SK-N-SH (cell line): ENCODE measurements around the gene RD3L. TPM values are rescaled to one million over a fixed set of nuclear protein-coding genes. Genes with fewer than 3 reads are reported as not detected.

Experiments
- CTCF ChIA-PET: fragments of 300-600, 350-600 bp; formaldehyde crosslinking; extraction: SDS; loops from one replicate; lab custom pipeline; 2021; lab: Yijun Ruan, JAX
- POLR2A ChIA-PET: fragments of 350-600 bp; sonication (Branson Sonifier 250); formaldehyde crosslinking; extraction: SDS; loops from one replicate; lab custom pipeline; 2020; ENCODE audit warnings: antibody characterized with exemption, inconsistent platforms; lab: Yijun Ruan, JAX
- DNase-seq: peaks from one replicate; pipeline ENCODE4 v3.0.0; 2012
- H2AFZ ChIP-seq: fragments of 200-600 bp; sonication (generic); 2 replicates; pipeline ENCODE4 v1.8.1; 2016; ENCODE audit warnings: antibody characterized with exemption, mild to moderate bottlenecking, low read depth
- H3F3A ChIP-seq: fragments of 200-600 bp; sonication (generic); replicated peaks from 2 replicates; pipeline ENCODE3; 2016; ENCODE audit warnings: antibody characterized with exemption, mild to moderate bottlenecking; ENCODE audit not compliant: insufficient read depth
- H3K27ac ChIP-seq, 2 experiments: fragments of 200-500 bp in 1 of 2; fragments of 200-600 bp in 1 of 2; sonication (Bioruptor generic) in 1 of 2; sonication (generic), shearing (Covaris generic) in 1 of 2; 2 replicates each; pipeline versions ENCODE4 v1.5.1 to v1.6.1; 2014 to 2016; ENCODE audit warnings: low read depth in 2 of 2, inconsistent platforms in 1 of 2, low read length in 1 of 2, mild to moderate bottlenecking in 1 of 2, mixed read lengths in 1 of 2
- H3K27me3 ChIP-seq: fragments of 200-600 bp; sonication (generic), shearing (Covaris generic); 2 replicates; pipeline ENCODE4 v1.6.1; 2016; ENCODE audit warnings: mixed run types; ENCODE audit not compliant: insufficient read depth
- H3K36me3 ChIP-seq, 2 experiments: fragments of 200-500 bp in 1 of 2; fragments of 200-600 bp in 1 of 2; sonication (Bioruptor generic) in 1 of 2; sonication (generic) in 1 of 2; replicated peaks in 1 of 2; 2 replicates each; pipeline versions ENCODE3 to v1.5.1; 2014 to 2016; ENCODE audit warnings: low read length in 1 of 2, mild to moderate bottlenecking in 1 of 2; ENCODE audit not compliant: insufficient read depth in 2 of 2, control insufficient read depth in 1 of 2
- H3K4me1 ChIP-seq, 2 experiments: fragments of 200-500 bp in 1 of 2; fragments of 200-600 bp in 1 of 2; sonication (Bioruptor generic) in 1 of 2; sonication (generic), shearing (Covaris generic) in 1 of 2; 2 replicates each; pipeline versions ENCODE4 v1.5.1 to v1.6.1; 2014 to 2016; ENCODE audit warnings: low read depth in 1 of 2, low read length in 1 of 2, mixed run types in 1 of 2; ENCODE audit not compliant: insufficient read depth in 2 of 2, control insufficient read depth in 1 of 2
- H3K4me2 ChIP-seq: fragments of 200-600 bp; sonication (generic), shearing (Covaris generic); 2 replicates; pipeline ENCODE4 v1.6.1; 2017; ENCODE audit warnings: mixed run types
- H3K4me3 ChIP-seq, 2 experiments: fragments of 200-500 bp in 1 of 2; fragments of 200-600 bp in 1 of 2; sonication (Bioruptor generic) in 1 of 2; sonication (generic), shearing (Covaris generic) in 1 of 2; 2 replicates each; pipeline versions ENCODE4 v1.5.1 to v1.8.1; 2014 to 2016; ENCODE audit warnings: low read depth in 2 of 2, inconsistent platforms in 1 of 2, low read length in 1 of 2, mild to moderate bottlenecking in 1 of 2, mixed read lengths in 1 of 2, moderate library complexity in 1 of 2
- H3K79me2 ChIP-seq: fragments of 200-600 bp; sonication (generic); 2 replicates; pipeline ENCODE4 v1.8.1; 2017; ENCODE audit warnings: mild to moderate bottlenecking; ENCODE audit not compliant: insufficient read depth
- H3K9ac ChIP-seq: fragments of 200-600 bp; sonication (generic); 2 replicates; pipeline ENCODE4 v1.6.1; 2017; ENCODE audit warnings: mixed run types
- H3K9me2 ChIP-seq: fragments of 200-600 bp; sonication (generic); 2 replicates; pipeline ENCODE4 v1.6.1; 2017; ENCODE audit warnings: mixed run types
- H3K9me3 ChIP-seq: fragments of 200-600 bp; sonication (generic); 2 replicates; pipeline ENCODE4 v1.6.1; 2017; ENCODE audit warnings: mixed run types, mild to moderate bottlenecking, moderate library complexity
- H4K20me1 ChIP-seq: fragments of 200-600 bp; sonication (generic); 2 replicates; pipeline ENCODE4 v1.6.1; 2017; ENCODE audit warnings: mild to moderate bottlenecking, mixed run types; ENCODE audit not compliant: insufficient read depth
- ELF1 ChIP-seq: IDR thresholded peaks from 2 replicates; pipeline ENCODE4 v1.4.0; 2012
- FOXM1 ChIP-seq: IDR thresholded peaks from 2 replicates; pipeline ENCODE4 v1.4.0; 2012; ENCODE audit warnings: low read depth, mild to moderate bottlenecking
- GABPA ChIP-seq: IDR thresholded peaks from 2 replicates; pipeline ENCODE4 v1.4.0; 2012; ENCODE audit warnings: low read depth, mild to moderate bottlenecking
- GATA2 ChIP-seq: sonication (generic); formaldehyde crosslinking; IDR thresholded peaks from 2 replicates; pipeline ENCODE4 v1.5.0; 2020; ENCODE audit warnings: mild to moderate bottlenecking, missing genetic modification reagents
- IRF3 ChIP-seq: fragments of 150-350 bp; IDR thresholded peaks from 2 replicates; pipeline ENCODE4 v1.6.1; 2016; ENCODE audit warnings: mild to moderate bottlenecking, low read depth, low read length
- JUND ChIP-seq: IDR thresholded peaks from 2 replicates; pipeline ENCODE4 v1.4.0; 2012
- MEF2A ChIP-seq: IDR thresholded peaks from 2 replicates; pipeline ENCODE4 v1.4.0; 2012; ENCODE audit warnings: low read depth, borderline replicate concordance
- MXI1 ChIP-seq: IDR thresholded peaks from 2 replicates; pipeline ENCODE4 v1.6.1; 2012; ENCODE audit warnings: mild to moderate bottlenecking, low read depth, low read length, improper control_type of control experiment
- NFIC ChIP-seq: IDR thresholded peaks from 2 replicates; pipeline ENCODE4 v1.4.0; 2012; ENCODE audit warnings: borderline replicate concordance
- NRF1 ChIP-seq: IDR thresholded peaks from 2 replicates; pipeline ENCODE4 v1.6.1; 2012; ENCODE audit warnings: low read depth, mild to moderate bottlenecking, low read length
- RAD21 ChIP-seq: IDR thresholded peaks from 2 replicates; pipeline ENCODE4 v1.6.1; 2012; ENCODE audit warnings: mild to moderate bottlenecking, low read length
- SMC3 ChIP-seq: IDR thresholded peaks from 2 replicates; pipeline ENCODE4 v1.6.1; 2012; ENCODE audit warnings: low read depth, low read length, improper control_type of control experiment
- USF2 ChIP-seq: fragments of 150-350 bp; IDR thresholded peaks from 2 replicates; pipeline ENCODE4 v1.6.1; 2017; ENCODE audit warnings: antibody characterized with exemption, low read length, low read depth, borderline replicate concordance
- YY1 ChIP-seq: IDR thresholded peaks from 2 replicates; pipeline ENCODE4 v1.4.0; 2012; ENCODE audit warnings: low read depth, mild to moderate bottlenecking
- WGBS: methylation state at CpG from one replicate; pipeline ENCODE4 v1.1.6; 2017; ENCODE audit warnings: low lambda C conversion rate; 5-methylcytosine and 5-hydroxymethylcytosine counted together
- polyA plus RNA-seq, 3 experiments: library from polyadenylated mRNA; depleted of rRNA; stranded (reverse); fragments of >200 nt; gene quantifications; 2 replicates each; pipeline ENCODE4 v1.2.3, GENCODE V29; 2012
- TF ChIP-seq, protein P1 (sequence below): IDR thresholded peaks from 2 replicates; pipeline ENCODE4 v1.4.0; 2012; ENCODE audit warnings: low read depth, borderline replicate concordance
- TF ChIP-seq, protein P2 (sequence below): IDR thresholded peaks from 2 replicates; pipeline ENCODE4 v1.4.0; 2012; ENCODE audit warnings: low read depth
- TF ChIP-seq, protein P3 (sequence below): fragments of 200-600 bp; sonication (generic); IDR thresholded peaks from 2 replicates; pipeline ENCODE4 v1.6.1; 2017; ENCODE audit warnings: antibody characterized with exemption, mild to moderate bottlenecking, moderate library complexity

RD3L gene
- polyA plus RNA-seq, 1 of the 3 experiments (the other 2 are of a cell fraction) = not detected

GRCh38 chr14:103932791-103933490 is 9.4 kb downstream of the RD3L start:
- ChIA-PET POLR2A (no interaction called here), CTCF (interaction anchor here (1.5 to 1.8 kb wide), 2 partner anchors 9 to 11 kb away, joined by 3 to 5 read pairs; no protein-coding TSS in a partner anchor)
- no peaks in the 10 kb centered on the region for H3K9me3 ChIP-seq
- H3K79me2 ChIP-seq = no peaks in the 10 kb centered on the region
- H3K4me3 ChIP-seq = no peak overlapping the region
- no peak overlapping the region for H2AFZ ChIP-seq
- H4K20me1 ChIP-seq = no peaks in the 10 kb centered on the region
- H3K4me1 ChIP-seq = no peaks in the 10 kb centered on the region
- no peaks in the 10 kb centered on the region for H3K36me3 ChIP-seq
- no peak overlapping the region for H3K4me2 ChIP-seq
- TF ChIP-seq NFIC (no peak), RAD21 (no peak), MXI1 (no peak), USF2 (no peak), IRF3 (no peak), NRF1 (no peak), GATA2 (CRISPR knock-in tag) (no peak), JUND (no peak), MEF2A (no peak), FOXM1 (no peak), YY1 (no peak)
- TF ChIP-seq, protein P1, sequence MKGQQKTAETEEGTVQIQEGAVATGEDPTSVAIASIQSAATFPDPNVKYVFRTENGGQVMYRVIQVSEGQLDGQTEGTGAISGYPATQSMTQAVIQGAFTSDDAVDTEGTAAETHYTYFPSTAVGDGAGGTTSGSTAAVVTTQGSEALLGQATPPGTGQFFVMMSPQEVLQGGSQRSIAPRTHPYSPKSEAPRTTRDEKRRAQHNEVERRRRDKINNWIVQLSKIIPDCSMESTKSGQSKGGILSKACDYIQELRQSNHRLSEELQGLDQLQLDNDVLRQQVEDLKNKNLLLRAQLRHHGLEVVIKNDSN = no peak
- TF ChIP-seq, protein P2, sequence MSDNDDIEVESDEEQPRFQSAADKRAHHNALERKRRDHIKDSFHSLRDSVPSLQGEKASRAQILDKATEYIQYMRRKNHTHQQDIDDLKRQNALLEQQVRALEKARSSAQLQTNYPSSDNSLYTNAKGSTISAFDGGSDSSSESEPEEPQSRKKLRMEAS = no peak
- TF ChIP-seq, all 33 proteins: peak for 0
- Histone ChIP-seq H3F3A (no peaks in the 10 kb centered on the region), H3K9ac (no peak overlapping the region), H3K9me2 (no peaks in the 10 kb centered on the region), H3K27ac (no peak overlapping the region), H3K27me3 (peaks cover 13% of the 10 kb centered on the region; the same call in 1 of the 2 replicates)
- DNase-seq = no peak
- 60% methylated on average over 11 of the region's 11 CpGs for WGBS

DNA sequence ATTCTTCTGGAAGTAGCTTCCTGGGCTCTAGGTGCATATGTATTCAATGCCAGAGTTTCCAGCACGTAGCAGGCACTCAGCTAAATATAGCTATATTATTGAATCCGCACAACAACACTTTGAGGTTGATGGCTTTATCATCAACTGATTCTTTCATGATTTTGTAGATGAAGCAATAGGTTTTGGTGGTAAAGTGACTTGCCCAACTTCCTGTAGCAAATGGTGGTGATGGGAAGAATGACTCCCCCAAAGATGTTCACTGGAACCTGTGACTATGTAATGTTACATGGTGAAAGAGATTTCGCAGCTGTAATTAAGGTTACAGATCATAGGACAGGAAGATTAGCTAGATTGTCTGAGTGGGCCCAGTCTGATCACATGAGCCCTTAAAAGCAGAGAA is 10.9 kb downstream of the RD3L start:
- H3K4me3 ChIP-seq = no peak overlapping the region
- DNase-seq = no peak
- H3K4me2 ChIP-seq = no peak overlapping the region
- H3K27ac ChIP-seq = no peak overlapping the region
- no peaks in the 10 kb centered on the region for H3K9me2 ChIP-seq
- H3K79me2 ChIP-seq = no peaks in the 10 kb centered on the region
- H4K20me1 ChIP-seq = no peaks in the 10 kb centered on the region
- no peaks in the 10 kb centered on the region for H3K27me3 ChIP-seq
- H3K9me3 ChIP-seq = no peaks in the 10 kb centered on the region
- ChIA-PET POLR2A (no interaction called here), CTCF (interaction anchor here (0.5 to 1.8 kb wide), 5 partner anchors 9 to 122 kb away, joined by 3 to 5 read pairs (median 3); no protein-coding TSS in a partner anchor)
- TF ChIP-seq GATA2 (CRISPR knock-in tag) = no peak
- TF ChIP-seq, protein P3, sequence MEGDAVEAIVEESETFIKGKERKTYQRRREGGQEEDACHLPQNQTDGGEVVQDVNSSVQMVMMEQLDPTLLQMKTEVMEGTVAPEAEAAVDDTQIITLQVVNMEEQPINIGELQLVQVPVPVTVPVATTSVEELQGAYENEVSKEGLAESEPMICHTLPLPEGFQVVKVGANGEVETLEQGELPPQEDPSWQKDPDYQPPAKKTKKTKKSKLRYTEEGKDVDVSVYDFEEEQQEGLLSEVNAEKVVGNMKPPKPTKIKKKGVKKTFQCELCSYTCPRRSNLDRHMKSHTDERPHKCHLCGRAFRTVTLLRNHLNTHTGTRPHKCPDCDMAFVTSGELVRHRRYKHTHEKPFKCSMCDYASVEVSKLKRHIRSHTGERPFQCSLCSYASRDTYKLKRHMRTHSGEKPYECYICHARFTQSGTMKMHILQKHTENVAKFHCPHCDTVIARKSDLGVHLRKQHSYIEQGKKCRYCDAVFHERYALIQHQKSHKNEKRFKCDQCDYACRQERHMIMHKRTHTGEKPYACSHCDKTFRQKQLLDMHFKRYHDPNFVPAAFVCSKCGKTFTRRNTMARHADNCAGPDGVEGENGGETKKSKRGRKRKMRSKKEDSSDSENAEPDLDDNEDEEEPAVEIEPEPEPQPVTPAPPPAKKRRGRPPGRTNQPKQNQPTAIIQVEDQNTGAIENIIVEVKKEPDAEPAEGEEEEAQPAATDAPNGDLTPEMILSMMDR = no peak
- TF ChIP-seq FOXM1 = no peak
- TF ChIP-seq NRF1 = no peak
- TF ChIP-seq, protein P2 = no peak
- TF ChIP-seq SMC3 = no peak
- TF ChIP-seq GABPA = no peak
- no peak for TF ChIP-seq ELF1
- H3K36me3 ChIP-seq = no peaks in the 10 kb centered on the region
- no peaks in the 10 kb centered on the region for H3K4me1 ChIP-seq
- H3K9ac ChIP-seq = no peak overlapping the region
- no peaks in the 10 kb centered on the region for H3F3A ChIP-seq
- H2AFZ ChIP-seq = no peak overlapping the region
- 72% methylated on average over 3 of the region's 3 CpGs for WGBS
